ENCODE results near the gene NLGN2. TPM values are rescaled to one million over a fixed set of nuclear protein-coding genes. Genes with fewer than 3 reads are reported as not detected.

The NLGN2 gene
- total RNA-seq, 2 donors from 2014 or later, result 78.5 to 121 TPM

- Mint-ChIP-seq H3K4me3 (peak overlapping the region; percentile 59), H3K36me3 (ENCODE audit: low read depth) (peaks cover 16% of the 10 kb centered on the region), H3K9me3 (no peaks in the 10 kb centered on the region), H3K27ac (no peak overlapping the region), H3K27me3 (ENCODE audit: insufficient read depth) (peaks cover 12% of the 10 kb centered on the region), H3K4me1 (peaks cover 4% of the 10 kb centered on the region)
- peak; percentile 84 for DNase-seq
- no peak overlapping the region for H3K27ac ChIP-seq (ENCODE audit: low read depth, low read length)
- no peaks in the 10 kb centered on the region for H3K9me3 ChIP-seq (ENCODE audit: control insufficient read depth, low read length)
- H3K27me3 ChIP-seq (ENCODE audit: control insufficient read depth, insufficient read depth, low read length, poor library complexity, severe bottlenecking), result no peaks in the 10 kb centered on the region
- H3K36me3 ChIP-seq (ENCODE audit: control insufficient read depth, insufficient read depth, low read length), result peaks cover 27% of the 10 kb centered on the region
- no peak overlapping the region for H3K9ac ChIP-seq (ENCODE audit: extremely low read depth, low read length, poor library complexity, severe bottlenecking)
- no peak for TF ChIP-seq CTCF (conservative IDR thresholded peaks at IDR 0.05)
- 93 to 94% methylated on average over 27 to 39 of the region's 42 CpGs for WGBS, 2 experiments (ENCODE audit: insufficient coverage in 1 of 2, insufficient read length in 1 of 2)
- peaks cover 3% of the 10 kb centered on the region for H3K4me1 ChIP-seq (ENCODE audit: control insufficient read depth, insufficient read depth, low read length)
- H3K4me3 ChIP-seq (ENCODE audit: low read length), result peak overlapping the region; percentile 85
These were observed 14.7 kb upstream of the NLGN2 start for GRCh38 chr17:7392696-7393612.

- peak; percentile 90 for DNase-seq
These were observed 13.8 kb upstream of the NLGN2 start for GRCh38 chr17:7393613-7394451.

More at GRCh38 chr17:7393613-7394451, 13.8 kb upstream of the NLGN2 start:
- Mint-ChIP-seq H3K9me3 (no peaks in the 10 kb centered on the region), H3K27me3 (ENCODE audit: insufficient read depth) (peaks cover 12% of the 10 kb centered on the region), H3K4me1 (peaks cover 4% of the 10 kb centered on the region), H3K27ac (peak overlapping the region; percentile 61), H3K4me3 (peak overlapping the region; percentile 59), H3K36me3 (ENCODE audit: low read depth) (peaks cover 14% of the 10 kb centered on the region)
- 19 to 21% methylated on average over 20 to 48 of the region's 48 CpGs for WGBS, 2 experiments (ENCODE audit: insufficient coverage in 1 of 2, insufficient read length in 1 of 2)
- Histone ChIP-seq H3K4me3 (ENCODE audit: low read length) (peak overlapping the region; percentile 85), H3K36me3 (ENCODE audit: control insufficient read depth, insufficient read depth, low read length) (peaks cover 27% of the 10 kb centered on the region), H3K4me1 (ENCODE audit: control insufficient read depth, insufficient read depth, low read length) (peaks cover 3% of the 10 kb centered on the region), H3K27me3 (ENCODE audit: control insufficient read depth, insufficient read depth, low read length, poor library complexity, severe bottlenecking) (no peaks in the 10 kb centered on the region), H3K9me3 (ENCODE audit: control insufficient read depth, low read length) (no peaks in the 10 kb centered on the region), H3K9ac (ENCODE audit: extremely low read depth, low read length, poor library complexity, severe bottlenecking) (peak overlapping the region; percentile 50), H3K27ac (ENCODE audit: low read depth, low read length) (peak overlapping the region; percentile 79)
- peak; percentile 63 for TF ChIP-seq CTCF (conservative IDR thresholded peaks at IDR 0.05)
